WTC11 (cell line): ENCODE data around the gene MYOM1. TPM values are rescaled to one million over a fixed set of nuclear protein-coding genes. Genes with fewer than 3 reads are reported as not detected.

Experiments used
- ATAC-seq: fragments of 200-7000 bp; cut with Tn5 transposase; 2 replicates; pipeline ENCODE4 v1.10.0; 2021; ENCODE audit warnings: mild to moderate bottlenecking, moderate library complexity
- CTCF ChIA-PET: fragments of 300-600 bp; sonication (Branson Sonifier 250); formaldehyde crosslinking; loops from one replicate; lab custom pipeline; 2021; ENCODE audit warnings: antibody characterized with exemption; lab: Charles Lee
- POLR2A ChIA-PET: fragments of 350-600 bp; sonication (Branson Sonifier 250); formaldehyde crosslinking; loops from one replicate; lab custom pipeline; 2021; ENCODE audit warnings: antibody characterized with exemption; lab: Charles Lee
- DNase-seq: peaks from one replicate; pipeline ENCODE4 v3.0.0; 2021; ENCODE audit warnings: low spot score
- H3K27ac Mint-ChIP-seq: 2 replicates; pipeline ENCODE4 v1.8.0; 2021; ENCODE audit warnings: mixed read lengths
- H3K27me3 Mint-ChIP-seq: 2 replicates; pipeline ENCODE4 v1.8.0; 2021; ENCODE audit warnings: low read depth, mild to moderate bottlenecking, moderate library complexity, mixed read lengths
- H3K36me3 Mint-ChIP-seq: 2 replicates; pipeline ENCODE4 v1.8.0; 2021; ENCODE audit warnings: mixed read lengths
- H3K4me1 Mint-ChIP-seq: 2 replicates; pipeline ENCODE4 v1.8.0; 2022; ENCODE audit warnings: mixed read lengths
- H3K4me3 Mint-ChIP-seq: 2 replicates; pipeline ENCODE4 v1.8.0; 2021; ENCODE audit warnings: mild to moderate bottlenecking, moderate library complexity, mixed read lengths
- H3K9me3 Mint-ChIP-seq: 2 replicates; pipeline ENCODE4 v1.8.0; 2021; ENCODE audit warnings: mixed read lengths
- AFF4 ChIP-seq: sonication (generic); formaldehyde crosslinking; IDR thresholded peaks from 2 replicates; pipeline ENCODE4 v1.8.1; 2023; ENCODE audit warnings: mild to moderate bottlenecking, missing genetic modification reagents, borderline replicate concordance
- ATF1 ChIP-seq: sonication (generic); formaldehyde crosslinking; IDR thresholded peaks from 2 replicates; pipeline ENCODE4 v1.8.1; 2023; ENCODE audit warnings: mild to moderate bottlenecking, moderate library complexity, missing genetic modification reagents
- ATF2 ChIP-seq: sonication (generic); formaldehyde crosslinking; IDR thresholded peaks from 2 replicates; pipeline ENCODE4 v1.8.1; 2022; ENCODE audit warnings: low read depth, missing genetic modification reagents, borderline replicate concordance
- E2F1 ChIP-seq: sonication (generic); formaldehyde crosslinking; IDR thresholded peaks from 2 replicates; pipeline ENCODE4 v1.8.0; 2022; ENCODE audit warnings: mild to moderate bottlenecking, missing genetic modification reagents
- EMX1 ChIP-seq: fragments of 250-450 bp; sonication (Bioruptor Pico); IDR thresholded peaks from 2 replicates; pipeline ENCODE4 v1.8.0; 2021; ENCODE audit warnings: mild to moderate bottlenecking
- ERG ChIP-seq: fragments of 250-450 bp; sonication (Bioruptor Pico); IDR thresholded peaks from 2 replicates; pipeline ENCODE4 v1.8.0; 2021; ENCODE audit warnings: mild to moderate bottlenecking
- HMGA2 ChIP-seq: fragments of 250-450 bp; sonication (Bioruptor Pico); IDR thresholded peaks from 2 replicates; pipeline ENCODE4 v1.4.0; 2021; ENCODE audit warnings: mild to moderate bottlenecking, moderate library complexity
- IRF1 ChIP-seq: sonication (generic); formaldehyde crosslinking; IDR thresholded peaks from 2 replicates; pipeline ENCODE4 v1.8.0; 2023; ENCODE audit warnings: missing genetic modification reagents
- JUN ChIP-seq: sonication (generic); formaldehyde crosslinking; IDR thresholded peaks from 2 replicates; pipeline ENCODE4 v1.8.0; 2023; ENCODE audit warnings: mild to moderate bottlenecking, missing genetic modification reagents
- NFATC4 ChIP-seq: fragments of 250-450 bp; sonication (Bioruptor Pico); IDR thresholded peaks from 2 replicates; pipeline ENCODE4 v1.9.0; 2021; ENCODE audit warnings: mild to moderate bottlenecking
- NFE2L1 ChIP-seq: sonication (generic); formaldehyde crosslinking; IDR thresholded peaks from 2 replicates; pipeline ENCODE4 v1.8.1; 2023; ENCODE audit warnings: missing genetic modification reagents
- NR1H2 ChIP-seq: sonication (generic); formaldehyde crosslinking; IDR thresholded peaks from 2 replicates; pipeline ENCODE4 v1.9.0; 2021; ENCODE audit warnings: mild to moderate bottlenecking, moderate library complexity, missing genetic modification reagents
- OVOL2 ChIP-seq: fragments of 250-450 bp; sonication (Bioruptor Pico); IDR thresholded peaks from 2 replicates; pipeline ENCODE4 v1.9.0; 2021; ENCODE audit warnings: mild to moderate bottlenecking, borderline replicate concordance
- TCF7 ChIP-seq: sonication (generic); formaldehyde crosslinking; IDR thresholded peaks from 2 replicates; pipeline ENCODE4 v1.8.0; 2022; ENCODE audit warnings: mild to moderate bottlenecking, low read depth, missing genetic modification reagents, moderate library complexity
- ZNF121 ChIP-seq: sonication (generic); formaldehyde crosslinking; IDR thresholded peaks from 2 replicates; pipeline ENCODE4 v1.8.0; 2023; ENCODE audit warnings: missing genetic modification reagents
- ZNF317 ChIP-seq: sonication (generic); formaldehyde crosslinking; IDR thresholded peaks from 2 replicates; pipeline ENCODE4 v1.8.1; 2023; ENCODE audit warnings: low read depth, mild to moderate bottlenecking, moderate library complexity, missing genetic modification reagents, borderline replicate concordance
- total RNA-seq: library from RNA; stranded (reverse); gene quantifications from 3 replicates; pipeline ENCODE4 v1.2.3, GENCODE V29; 2021
- TF ChIP-seq, protein P1 (sequence below): sonication (generic); formaldehyde crosslinking; IDR thresholded peaks from 2 replicates; pipeline ENCODE4 v1.8.0; 2023; ENCODE audit warnings: mild to moderate bottlenecking, missing genetic modification reagents
- TF ChIP-seq, protein P2 (sequence below): sonication (generic); formaldehyde crosslinking; IDR thresholded peaks from 2 replicates; pipeline ENCODE4 v1.8.0; 2022; ENCODE audit warnings: mild to moderate bottlenecking, missing genetic modification reagents
- TF ChIP-seq, protein P3 (sequence below): sonication (generic); formaldehyde crosslinking; IDR thresholded peaks from 2 replicates; pipeline ENCODE4 v1.8.1; 2023; ENCODE audit warnings: mild to moderate bottlenecking, moderate library complexity, missing genetic modification reagents

The MYOM1 gene
- total RNA-seq, 1 experiment from 2014 or later = 0.35 TPM

- TF ChIP-seq, protein P1, sequence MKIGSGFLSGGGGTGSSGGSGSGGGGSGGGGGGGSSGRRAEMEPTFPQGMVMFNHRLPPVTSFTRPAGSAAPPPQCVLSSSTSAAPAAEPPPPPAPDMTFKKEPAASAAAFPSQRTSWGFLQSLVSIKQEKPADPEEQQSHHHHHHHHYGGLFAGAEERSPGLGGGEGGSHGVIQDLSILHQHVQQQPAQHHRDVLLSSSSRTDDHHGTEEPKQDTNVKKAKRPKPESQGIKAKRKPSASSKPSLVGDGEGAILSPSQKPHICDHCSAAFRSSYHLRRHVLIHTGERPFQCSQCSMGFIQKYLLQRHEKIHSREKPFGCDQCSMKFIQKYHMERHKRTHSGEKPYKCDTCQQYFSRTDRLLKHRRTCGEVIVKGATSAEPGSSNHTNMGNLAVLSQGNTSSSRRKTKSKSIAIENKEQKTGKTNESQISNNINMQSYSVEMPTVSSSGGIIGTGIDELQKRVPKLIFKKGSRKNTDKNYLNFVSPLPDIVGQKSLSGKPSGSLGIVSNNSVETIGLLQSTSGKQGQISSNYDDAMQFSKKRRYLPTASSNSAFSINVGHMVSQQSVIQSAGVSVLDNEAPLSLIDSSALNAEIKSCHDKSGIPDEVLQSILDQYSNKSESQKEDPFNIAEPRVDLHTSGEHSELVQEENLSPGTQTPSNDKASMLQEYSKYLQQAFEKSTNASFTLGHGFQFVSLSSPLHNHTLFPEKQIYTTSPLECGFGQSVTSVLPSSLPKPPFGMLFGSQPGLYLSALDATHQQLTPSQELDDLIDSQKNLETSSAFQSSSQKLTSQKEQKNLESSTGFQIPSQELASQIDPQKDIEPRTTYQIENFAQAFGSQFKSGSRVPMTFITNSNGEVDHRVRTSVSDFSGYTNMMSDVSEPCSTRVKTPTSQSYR (CRISPR knock-in tag) = no peak
- TF ChIP-seq, protein P2, sequence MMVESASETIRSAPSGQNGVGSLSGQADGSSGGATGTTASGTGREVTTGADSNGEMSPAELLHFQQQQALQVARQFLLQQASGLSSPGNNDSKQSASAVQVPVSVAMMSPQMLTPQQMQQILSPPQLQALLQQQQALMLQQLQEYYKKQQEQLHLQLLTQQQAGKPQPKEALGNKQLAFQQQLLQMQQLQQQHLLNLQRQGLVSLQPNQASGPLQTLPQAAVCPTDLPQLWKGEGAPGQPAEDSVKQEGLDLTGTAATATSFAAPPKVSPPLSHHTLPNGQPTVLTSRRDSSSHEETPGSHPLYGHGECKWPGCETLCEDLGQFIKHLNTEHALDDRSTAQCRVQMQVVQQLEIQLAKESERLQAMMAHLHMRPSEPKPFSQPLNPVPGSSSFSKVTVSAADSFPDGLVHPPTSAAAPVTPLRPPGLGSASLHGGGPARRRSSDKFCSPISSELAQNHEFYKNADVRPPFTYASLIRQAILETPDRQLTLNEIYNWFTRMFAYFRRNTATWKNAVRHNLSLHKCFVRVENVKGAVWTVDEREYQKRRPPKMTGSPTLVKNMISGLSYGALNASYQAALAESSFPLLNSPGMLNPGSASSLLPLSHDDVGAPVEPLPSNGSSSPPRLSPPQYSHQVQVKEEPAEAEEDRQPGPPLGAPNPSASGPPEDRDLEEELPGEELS = no peak
- no peak for TF ChIP-seq ATF1 (CRISPR knock-in tag)
- no peak for TF ChIP-seq NR1H2
- no peak for TF ChIP-seq IRF1 (CRISPR knock-in tag)
- TF ChIP-seq TCF7 (CRISPR knock-in tag) = no peak
- TF ChIP-seq, protein P3, sequence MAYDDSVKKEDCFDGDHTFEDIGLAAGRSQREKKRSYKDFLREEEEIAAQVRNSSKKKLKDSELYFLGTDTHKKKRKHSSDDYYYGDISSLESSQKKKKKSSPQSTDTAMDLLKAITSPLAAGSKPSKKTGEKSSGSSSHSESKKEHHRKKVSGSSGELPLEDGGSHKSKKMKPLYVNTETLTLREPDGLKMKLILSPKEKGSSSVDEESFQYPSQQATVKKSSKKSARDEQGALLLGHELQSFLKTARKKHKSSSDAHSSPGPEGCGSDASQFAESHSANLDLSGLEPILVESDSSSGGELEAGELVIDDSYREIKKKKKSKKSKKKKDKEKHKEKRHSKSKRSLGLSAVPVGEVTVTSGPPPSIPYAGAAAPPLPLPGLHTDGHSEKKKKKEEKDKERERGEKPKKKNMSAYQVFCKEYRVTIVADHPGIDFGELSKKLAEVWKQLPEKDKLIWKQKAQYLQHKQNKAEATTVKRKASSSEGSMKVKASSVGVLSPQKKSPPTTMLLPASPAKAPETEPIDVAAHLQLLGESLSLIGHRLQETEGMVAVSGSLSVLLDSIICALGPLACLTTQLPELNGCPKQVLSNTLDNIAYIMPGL (CRISPR knock-in tag) = no peak
- TF ChIP-seq ZNF121 (CRISPR knock-in tag) = no peak
- TF ChIP-seq AFF4 (CRISPR knock-in tag) = no peak
- TF ChIP-seq OVOL2 (CRISPR knock-in tag) = no peak
These were observed 40.2 kb downstream of the MYOM1 start (continued) for GRCh38 chr18:3179430-3180089.

DNA sequence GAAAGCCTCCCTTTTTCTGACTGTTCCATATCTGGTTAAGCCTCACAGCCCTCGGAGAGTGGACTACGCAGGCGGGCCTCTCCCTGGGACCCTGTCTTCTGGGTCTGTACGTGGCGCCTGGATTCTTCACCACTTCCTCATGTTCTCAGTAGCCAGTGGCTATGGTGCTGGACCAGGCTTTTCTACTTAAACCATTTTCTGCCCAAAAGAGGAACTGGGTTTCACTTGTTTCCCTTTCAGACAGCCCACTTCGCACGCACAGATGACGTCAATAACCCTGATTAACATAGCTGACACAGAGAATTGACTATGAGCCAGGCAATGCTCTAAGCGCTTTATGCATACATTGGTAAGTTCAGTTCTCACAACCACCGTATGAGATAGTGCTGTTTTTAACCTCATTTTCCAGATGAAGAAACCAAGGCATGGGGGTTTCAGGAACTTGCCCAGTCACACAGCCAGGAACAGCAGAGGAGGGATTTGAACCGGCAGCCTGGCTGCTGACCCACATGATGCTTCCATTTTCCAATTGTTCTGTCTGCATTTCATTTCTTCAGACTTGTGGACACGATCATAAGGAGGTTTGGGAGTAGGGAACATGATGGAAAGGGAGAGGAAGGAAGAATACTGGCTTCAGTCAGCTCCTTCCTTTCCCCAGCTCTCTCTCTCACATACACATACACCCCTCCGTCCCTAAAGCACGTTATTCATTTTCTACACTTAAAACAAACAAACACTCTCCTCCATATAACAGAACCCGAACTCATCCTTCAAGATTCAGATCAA lies 41.7 kb downstream of the MYOM1 start:
- POLR2A ChIA-PET = interaction anchor here (0.6 kb wide), 1 partner anchor 192 kb away, joined by 8 read pairs; no protein-coding TSS in a partner anchor
- peaks cover 14% of the 10 kb centered on the region for H3K4me1 Mint-ChIP-seq
- TF ChIP-seq ATF1 (CRISPR knock-in tag) = no peak
- no peak for TF ChIP-seq NFE2L1
- TF ChIP-seq HMGA2 = no peak
- no peak for TF ChIP-seq ERG (CRISPR knock-in tag)
- TF ChIP-seq JUN (CRISPR knock-in tag) = no peak
- TF ChIP-seq E2F1 (CRISPR knock-in tag) = no peak
- TF ChIP-seq ZNF317 (CRISPR knock-in tag) = no peak
- TF ChIP-seq EMX1 (CRISPR knock-in tag) = no peak
- TF ChIP-seq NFATC4 (CRISPR knock-in tag) = no peak
- TF ChIP-seq ATF2 (CRISPR knock-in tag) = no peak
- ATAC-seq (no peak), DNase-seq (no peak)
- H3K36me3 Mint-ChIP-seq = no peaks in the 10 kb centered on the region
- H3K9me3 Mint-ChIP-seq = no peaks in the 10 kb centered on the region
- no peaks in the 10 kb centered on the region for H3K27me3 Mint-ChIP-seq
- H3K27ac Mint-ChIP-seq = no peak overlapping the region
- H3K4me3 Mint-ChIP-seq = no peak overlapping the region
- CTCF ChIA-PET = interaction anchor here (2.6 kb wide), 1 partner anchor 48 kb away, joined by 10 read pairs; no protein-coding TSS in a partner anchor
